Measurements from ENCODE around the gene FNDC11.

FNDC11 gene

GRCh38 chr20:63540417-63541186 is 13.4 kb upstream of the FNDC11 start:
- no peak for DNase-seq

GRCh38 chr20:63541371-63541770 is 12.6 kb upstream of the FNDC11 start:
- DNase-seq = no peak

DNA sequence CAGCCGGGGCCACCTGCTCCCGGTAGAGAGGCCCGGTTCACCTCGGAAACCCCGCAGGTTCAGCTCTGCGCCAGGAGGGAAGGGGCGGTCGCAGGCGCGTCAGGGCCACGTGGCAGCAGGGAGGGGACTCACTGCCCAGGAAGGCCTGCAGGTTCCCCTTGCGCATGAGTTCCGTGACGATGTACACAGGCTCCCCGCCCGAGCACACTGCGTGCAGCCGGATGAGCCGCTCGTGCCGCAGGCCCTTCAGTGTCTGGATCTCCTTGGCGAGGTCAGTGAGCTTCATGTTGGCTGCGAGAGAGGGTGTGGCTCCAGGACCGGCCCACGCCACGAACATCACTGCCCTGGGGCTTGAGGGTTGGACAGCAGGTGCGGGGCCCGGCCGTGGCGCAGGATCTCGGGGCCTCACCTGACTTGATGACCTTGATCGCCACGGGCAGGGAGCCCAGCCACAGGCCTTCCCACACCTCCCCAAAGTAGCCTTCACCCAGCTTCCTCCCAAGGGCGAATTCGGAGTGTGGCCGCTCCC is 11.9 kb upstream of the FNDC11 start:
- no peak for DNase-seq

DNA sequence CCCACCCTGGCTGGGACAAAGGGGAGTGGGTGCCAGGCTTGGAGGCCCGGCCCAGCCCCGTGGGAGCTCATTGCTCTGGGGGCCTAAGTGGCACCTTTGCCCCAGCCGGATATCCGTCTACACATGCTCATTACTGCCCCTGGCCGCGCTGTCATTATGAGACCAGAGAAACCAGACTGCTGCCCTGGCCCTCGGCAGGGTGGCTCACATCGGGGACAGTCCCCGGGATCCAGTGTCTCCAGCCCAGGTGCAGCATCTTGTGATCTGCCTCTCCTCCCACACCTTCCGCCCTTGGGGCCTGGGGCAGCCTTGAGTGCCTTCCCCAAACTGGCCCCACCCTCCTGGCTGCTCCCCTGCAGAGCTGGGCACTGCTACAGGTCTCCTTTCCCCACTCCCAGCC is 11.3 kb upstream of the FNDC11 start:
- no peak for DNase-seq

GRCh38 chr20:63543131-63543530 is 10.8 kb upstream of the FNDC11 start:
- DNase-seq = no peak

GRCh38 chr20:63543733-63544132 is 10.2 kb upstream of the FNDC11 start:
- DNase-seq = no peak

DNA sequence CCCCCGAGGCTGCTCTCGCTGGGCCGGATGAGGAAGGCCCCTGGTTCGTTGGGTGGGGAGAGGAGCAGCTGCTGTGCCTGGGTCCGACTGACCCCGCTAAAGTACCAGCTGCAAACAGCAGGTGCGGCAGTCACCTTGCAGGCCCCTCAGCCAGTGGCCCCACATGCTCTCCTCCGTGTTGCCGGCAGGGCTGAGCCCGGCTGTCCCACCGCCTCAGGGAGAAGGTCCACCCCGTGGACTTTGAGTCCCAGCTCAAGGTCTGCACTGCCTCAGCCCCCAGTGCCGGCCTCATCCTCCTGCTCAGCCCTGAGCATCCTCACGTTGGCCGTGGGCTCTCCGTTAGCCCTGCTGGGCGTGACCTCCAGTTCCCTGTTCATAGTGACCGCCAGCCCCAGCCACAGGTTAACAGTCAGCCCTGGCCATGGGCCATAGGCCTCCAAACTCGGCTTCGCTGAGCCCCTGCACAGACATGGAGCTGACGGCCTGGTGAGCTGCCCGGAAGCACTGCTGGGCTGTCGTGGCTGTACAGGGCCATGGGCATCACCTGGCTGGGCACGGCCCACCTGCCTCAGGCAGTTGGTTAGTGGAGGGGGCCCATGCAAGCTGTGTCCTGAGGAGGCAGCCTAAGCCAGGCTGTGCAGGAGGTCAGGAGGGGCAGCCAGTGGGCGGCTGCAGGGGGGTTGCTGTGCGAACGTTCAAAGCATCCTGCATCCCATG is 9.6 kb upstream of the FNDC11 start:
- no peak for DNase-seq

- DNase-seq = no peak
Observed at GRCh38 chr20:63544958-63545516, 8.9 kb upstream of the FNDC11 start.

DNA sequence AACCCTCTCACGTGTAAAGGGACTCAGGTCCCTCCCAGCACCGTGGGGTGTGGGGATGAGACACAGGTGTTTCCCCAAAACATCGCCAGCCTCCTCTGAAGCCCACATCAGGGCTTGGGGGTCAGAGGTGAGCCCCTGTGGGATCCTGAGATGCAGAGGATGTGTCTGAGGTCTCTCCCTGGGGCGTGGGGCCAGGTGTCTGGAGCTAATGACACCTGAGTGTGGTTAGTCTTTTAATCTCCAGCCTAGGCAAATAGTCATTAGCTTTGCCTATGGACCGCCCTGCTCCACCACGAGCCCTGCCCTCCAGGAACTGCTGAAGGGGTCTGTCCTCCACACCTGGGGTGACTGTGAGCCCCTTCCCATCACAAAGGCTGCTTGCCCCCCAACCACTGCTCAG is 8.1 kb upstream of the FNDC11 start:
- DNase-seq = no peak

- no peak for DNase-seq
Observed at GRCh38 chr20:63546256-63546955, 7.6 kb upstream of the FNDC11 start.

- no peak for DNase-seq
Observed at GRCh38 chr20:63546956-63547724, 6.8 kb upstream of the FNDC11 start.

DNA sequence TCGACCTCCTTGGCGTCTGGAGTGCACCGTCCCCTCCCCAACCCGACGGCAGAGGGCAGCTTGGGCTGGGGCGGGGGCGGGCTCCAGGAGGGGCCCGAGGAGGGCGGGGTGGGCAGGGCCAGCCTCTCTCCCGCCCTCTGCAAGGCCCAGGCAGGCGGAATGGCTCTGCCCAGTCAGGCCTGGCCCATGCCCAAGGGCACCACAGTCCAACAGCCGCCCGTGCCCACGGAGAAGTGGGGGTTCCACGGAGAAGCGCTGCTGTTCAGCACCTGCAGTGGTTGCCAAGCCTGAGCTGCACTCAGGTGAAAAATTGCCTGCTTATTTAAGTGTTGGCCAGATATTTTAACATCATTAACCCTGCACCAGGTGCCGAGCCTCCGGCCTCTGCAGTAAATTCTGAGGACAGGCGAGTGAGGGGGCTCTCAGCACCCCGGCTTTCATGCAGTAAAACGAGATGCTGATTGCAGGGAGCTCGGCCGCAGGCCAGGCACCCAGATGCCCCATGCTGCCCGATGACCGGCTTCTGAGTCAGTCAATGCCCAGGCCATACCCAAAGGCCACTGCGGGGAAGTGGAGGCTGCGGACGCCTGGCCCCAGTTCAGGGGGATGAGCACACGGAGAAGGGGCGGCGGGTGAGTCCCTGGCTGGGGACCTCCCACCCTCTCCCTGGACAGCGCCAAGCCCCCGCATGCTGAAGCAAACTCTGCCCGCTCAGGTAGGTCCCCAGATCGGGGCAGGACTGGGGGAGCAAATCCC is 6.1 kb upstream of the FNDC11 start, which contains the start of gene SRMS:
Gene SRMS, minus strand, starts transcription at position 25 of the 756 bp plus-strand sequence. CDS start 286 bp downstream, outside the sequence.
- no peak for DNase-seq

DNA sequence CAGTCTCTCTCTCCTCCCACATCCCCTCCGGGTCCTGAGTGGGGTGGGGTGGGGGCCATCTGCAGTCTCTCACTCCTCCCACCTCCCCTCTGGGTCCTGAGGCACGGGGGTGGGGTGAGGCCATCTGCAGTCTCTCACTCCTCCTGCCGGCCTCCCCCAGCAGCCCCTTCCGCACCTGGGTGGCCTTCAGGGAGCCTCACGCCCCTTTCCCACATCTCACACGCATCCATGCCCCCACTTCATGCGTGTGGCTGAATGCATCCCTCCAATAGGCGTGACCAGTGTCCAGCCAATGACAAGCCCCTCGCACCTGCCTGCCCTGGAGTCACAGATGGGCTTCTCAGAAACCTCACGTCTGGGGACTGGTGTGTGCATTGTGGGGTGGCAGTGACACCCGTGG is 5.4 kb upstream of the FNDC11 start:
- DNase-seq = no peak

- DNase-seq = no peak
Observed at GRCh38 chr20:63549019-63549418, 4.9 kb upstream of the FNDC11 start.

- DNase-seq = no peak
Observed at GRCh38 chr20:63549679-63550282, 4.2 kb upstream of the FNDC11 start.

- no peak for DNase-seq
Observed at GRCh38 chr20:63551068-63551467, 2.9 kb upstream of the FNDC11 start.

GRCh38 chr20:63552481-63553249 is 1.3 kb upstream of the FNDC11 start:
- no peak for DNase-seq

- peak; percentile 87 for DNase-seq
Observed at GRCh38 chr20:63553251-63553932, 567 bp upstream of the FNDC11 start.

Data from femur (tissue), 1 donor.